ENCODE results near the gene AURKB.
"Not testable (repeated sequence)": the region's sequence is repeated elsewhere in the genome, so short reads cannot be mapped to it uniquely, and the experiment has no call there.

Gene AURKB

DNA sequence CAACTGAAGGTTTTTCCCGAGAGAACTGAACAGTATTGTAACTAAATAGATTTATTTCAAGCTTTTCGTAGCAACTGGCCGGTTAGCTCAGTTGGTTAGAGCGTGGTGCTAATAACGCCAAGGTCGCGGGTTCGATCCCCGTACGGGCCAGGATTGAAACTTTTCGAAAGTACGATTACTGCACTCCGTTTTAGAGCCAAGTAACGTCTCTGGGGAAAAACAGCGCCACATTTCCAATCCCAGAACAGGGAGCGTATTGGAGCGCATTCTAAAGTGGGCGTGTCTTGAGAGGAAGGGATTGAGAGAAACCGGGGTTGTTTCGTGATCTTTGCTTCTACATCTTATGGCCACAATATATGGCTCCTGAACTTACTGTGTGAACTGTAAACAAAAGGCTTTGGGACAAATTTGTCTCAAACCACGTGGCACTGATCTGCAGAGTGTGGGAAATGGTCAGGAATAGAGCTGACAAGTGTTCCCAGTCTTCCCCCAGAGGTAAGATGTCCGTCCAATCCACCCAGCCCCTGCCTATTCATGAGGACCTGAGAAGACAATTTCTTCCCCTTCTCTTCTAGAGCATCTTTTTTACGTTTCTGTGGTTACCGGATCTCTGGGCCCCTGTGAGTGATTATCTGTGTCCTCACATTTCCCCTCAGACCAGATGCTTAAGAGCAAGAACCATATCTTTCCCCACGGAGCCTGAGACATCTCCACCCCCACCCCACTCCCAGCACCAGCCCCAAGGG is 22.7 kb downstream of the AURKB start:
- peak; percentile 99 for DNase-seq

DNA sequence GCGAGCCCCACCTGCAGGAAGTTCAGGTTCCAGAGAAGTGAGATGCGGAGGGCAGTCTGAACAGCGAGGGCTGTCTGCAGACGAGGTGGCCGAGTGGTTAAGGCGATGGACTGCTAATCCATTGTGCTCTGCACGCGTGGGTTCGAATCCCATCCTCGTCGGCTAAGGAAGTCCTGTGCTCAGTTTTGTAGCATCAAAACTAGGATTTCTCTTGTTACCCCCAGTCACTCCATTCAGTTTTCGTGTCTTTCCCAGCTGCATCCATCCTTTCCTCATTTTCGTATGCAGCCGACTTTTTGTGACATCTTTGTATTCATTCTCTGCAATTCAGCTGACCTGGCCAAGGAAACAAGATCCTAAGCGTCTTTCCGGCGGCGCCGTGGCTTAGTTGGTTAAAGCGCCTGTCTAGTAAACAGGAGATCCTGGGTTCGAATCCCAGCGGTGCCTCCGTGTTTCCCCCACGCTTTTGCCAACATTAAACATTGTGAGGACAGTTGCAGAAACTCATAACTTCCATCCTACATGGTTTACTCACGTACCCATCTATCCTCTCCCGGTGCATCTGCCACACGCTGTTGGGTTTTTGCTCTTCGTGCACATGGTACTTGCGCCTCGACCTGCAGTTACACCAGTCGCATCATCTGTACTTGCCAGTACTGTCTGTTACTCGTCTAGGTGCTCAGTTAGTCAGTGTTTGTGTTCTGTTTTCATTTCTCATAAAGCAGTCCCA is 23.4 kb downstream of the AURKB start:
- peak; percentile 97 for DNase-seq

DNA sequence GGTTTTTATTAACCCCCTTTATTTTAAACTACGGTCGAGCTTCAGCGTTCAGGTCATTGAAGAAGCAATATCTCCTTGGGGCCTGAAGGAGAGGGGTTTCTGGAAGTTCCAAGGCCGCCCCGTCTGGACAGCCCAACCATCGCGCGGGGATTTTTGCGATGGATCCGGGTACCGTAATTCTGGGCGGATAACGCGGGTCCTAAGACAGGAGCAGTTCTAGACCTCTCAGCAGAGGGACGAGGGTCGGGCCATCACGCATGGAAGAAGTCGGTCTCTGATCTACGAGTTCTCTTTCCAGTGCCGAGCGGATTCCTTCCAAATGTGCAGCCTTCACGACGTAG is 24.0 kb downstream of the AURKB start:
- no peak for DNase-seq

DNA sequence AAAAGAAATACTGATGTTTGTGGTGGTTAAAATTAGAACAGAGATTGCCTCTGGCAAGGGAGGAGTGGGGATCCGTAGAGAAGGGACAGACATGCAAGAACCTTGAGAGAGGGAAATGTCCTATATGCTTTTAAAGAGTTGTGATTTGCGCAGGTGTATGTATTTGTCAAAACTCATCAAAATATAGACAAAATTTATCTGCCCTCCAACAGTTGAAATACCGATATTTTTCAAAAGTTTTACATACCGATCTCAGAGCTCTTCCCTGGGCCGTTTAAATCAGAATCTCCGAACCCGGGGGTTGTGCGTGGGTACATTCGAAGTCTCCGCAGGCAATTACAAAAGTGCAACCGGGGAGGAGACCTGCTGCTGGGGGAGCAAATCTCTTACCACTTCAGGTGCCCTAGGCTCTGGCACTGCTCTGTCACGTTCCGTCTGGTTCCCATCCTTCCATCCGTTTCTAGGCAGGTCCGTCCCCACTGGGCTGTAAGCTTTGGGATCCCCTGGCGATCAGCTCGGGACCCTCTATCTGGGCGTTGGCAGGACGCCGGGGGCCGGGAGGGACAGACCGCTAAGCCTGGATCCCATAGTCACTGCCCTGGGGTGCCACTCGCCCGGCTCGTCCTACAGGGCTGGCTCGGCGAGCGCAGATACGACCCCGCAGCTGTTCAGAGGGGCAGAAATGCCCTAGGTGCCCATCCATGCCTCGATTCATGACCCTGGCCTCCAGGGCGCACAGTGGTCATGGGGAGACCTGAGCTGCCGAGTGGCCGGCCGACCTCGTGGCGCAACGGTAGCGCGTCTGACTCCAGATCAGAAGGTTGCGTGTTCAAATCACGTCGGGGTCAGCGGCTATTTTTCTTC is 24.6 kb downstream of the AURKB start:
- peak; percentile 89 for DNase-seq

DNA sequence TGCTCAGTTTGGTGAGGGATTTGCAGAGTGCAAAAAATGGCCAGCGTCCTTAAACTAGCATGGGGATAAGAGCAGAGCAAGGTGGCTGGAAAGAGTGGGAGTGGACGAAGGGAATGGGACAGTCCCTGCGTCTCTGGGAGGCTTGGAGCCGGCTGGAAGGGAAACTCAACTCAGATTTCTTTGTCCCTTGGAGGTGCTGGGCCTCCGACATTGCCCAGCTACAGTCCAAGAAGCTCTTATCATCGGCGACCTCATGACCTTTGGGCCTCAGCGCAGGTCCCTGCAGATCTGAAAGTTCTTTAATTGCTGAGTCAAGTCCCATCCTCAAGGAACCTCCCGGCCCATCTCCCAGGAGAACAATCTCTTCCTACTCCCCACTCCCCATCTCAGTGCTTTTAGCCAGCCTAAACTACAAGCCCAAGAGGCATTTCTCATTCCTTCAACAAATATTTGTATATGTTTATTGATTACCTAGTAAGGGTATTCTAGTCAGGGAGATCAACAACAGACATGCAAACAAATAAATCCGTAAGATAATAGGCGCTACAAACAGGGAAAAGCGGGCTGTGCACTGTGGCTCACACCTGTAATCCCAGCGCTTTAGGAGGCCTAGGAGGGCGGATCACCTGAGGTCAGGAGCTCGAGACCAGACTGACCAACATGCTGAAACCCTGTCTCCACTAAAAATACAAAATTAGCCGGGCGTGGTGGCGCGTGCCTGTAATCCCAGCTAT is 33.2 kb downstream of the AURKB start:
- DNase-seq = no peak

DNA sequence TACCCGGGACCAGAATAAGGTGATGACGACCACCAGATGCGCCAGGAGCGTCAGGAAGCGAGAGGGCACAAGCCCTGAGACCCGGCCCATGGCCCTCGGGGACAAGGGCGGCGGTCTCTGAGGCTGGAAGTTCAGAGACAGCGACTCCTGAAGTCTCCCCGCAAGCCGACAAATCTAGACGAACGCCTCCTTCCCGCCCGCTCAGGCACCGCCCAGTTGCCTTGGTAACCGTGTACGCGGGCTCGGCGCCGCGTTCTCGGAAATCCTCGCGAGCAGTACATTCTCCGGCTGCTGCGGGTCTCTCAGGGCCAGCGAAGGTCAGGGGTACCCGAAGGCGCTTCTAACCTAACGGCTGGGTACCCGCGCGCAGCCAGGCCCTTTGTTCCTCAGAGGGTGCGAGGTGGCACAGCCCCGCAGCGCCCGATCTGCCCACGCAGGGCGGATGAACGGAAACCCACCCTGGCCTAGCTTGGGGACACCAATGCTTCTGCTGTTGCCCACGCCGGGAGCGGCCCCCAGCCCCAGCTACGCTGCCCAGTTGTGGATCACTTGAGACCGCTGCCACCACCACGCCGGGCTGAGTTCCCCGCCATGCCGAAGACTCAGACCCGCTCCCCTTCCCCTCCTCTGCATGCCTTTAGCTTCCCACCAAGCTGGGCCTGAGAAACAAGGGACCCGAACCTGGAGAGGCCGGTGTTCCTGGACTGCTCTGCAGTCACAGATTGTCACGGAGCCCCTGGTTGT is 34.0 kb downstream of the AURKB start, which contains the start of gene TMEM107:
Gene TMEM107 (minus strand): TSS at position 184 of the 744 bp plus-strand sequence. CDS start 94 bp downstream, at position 90.
- DNase-seq = peak; percentile 96

DNA sequence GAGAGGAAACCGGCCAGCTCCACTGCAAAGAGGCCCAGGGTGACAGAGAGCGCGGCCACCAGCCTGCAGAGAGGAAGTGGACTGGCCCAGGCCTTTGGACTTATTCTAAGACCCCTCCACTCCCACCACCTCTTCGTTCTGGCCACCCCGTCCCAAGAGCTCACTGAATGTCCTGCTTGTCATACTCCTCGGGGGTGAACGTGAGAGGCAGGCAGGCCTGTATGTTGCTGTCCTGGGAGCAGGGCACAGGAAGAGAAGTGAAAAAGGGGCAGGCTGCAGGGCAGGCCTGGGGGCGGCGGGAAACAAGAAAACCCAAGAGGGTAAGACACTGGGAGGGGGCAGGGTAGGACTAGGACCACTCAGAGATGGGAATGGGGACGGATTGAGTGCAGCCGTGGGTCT is 34.6 kb downstream of the AURKB start:
- DNase-seq = no peak

DNA sequence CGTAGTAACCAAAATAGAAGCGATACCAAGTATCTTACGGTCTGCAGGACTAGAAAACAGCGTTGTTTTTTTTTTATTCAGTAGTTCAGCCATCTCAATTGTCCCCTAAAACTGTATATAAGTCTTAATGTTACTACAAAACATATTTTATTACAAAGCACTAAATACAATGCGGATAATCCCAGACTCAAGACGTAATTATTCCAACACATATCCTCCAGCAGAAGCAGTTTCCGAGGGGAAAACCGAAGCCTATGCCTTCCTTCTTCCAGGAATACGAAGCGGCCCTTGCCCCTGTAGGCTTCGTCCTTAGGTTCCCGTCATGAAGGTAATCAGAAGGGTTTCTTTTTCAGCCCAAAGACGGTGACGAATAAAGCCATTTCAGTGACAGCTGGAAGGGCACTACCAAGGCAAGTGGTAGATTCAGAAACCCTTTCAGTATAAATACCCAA is 36.5 kb downstream of the AURKB start:
- DNase-seq = no peak

DNA sequence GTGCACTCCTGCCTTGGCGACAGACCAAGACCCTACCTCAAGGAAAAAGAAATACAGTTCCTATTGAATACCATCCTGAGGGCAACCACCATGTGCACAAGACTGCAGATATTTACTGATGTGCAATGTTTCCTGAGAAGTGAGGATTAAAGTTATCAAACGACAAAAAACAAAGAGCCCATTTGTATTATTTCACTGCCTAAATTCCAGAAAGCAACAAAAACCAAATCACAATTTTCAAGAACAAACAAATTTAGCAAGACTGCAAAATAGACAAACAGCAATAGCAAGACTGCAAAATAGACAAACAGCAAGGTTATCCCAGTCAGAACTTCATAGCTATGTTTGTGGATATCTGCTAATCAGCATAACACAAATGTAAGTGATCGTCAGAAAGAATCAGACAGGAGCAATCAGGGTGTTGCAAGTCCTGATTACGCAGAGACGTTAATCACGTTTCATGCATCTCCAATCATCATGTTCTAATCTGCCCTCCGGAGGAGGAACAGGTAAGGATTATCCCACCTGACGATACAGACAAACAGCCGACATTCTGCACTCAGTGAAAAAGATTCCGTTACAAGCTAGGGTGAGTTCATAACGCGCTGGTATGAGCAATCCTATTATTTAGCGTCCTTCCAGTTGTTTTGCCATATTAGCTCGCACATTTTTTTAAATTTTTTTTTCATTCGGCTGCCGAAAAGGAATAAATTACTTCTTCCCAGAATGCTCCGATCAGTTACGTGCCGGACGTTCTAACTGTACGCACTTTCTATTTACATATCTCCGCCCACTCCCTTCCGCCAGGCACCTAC is 37.1 kb downstream of the AURKB start:
- peak; percentile 98 for DNase-seq

DNA sequence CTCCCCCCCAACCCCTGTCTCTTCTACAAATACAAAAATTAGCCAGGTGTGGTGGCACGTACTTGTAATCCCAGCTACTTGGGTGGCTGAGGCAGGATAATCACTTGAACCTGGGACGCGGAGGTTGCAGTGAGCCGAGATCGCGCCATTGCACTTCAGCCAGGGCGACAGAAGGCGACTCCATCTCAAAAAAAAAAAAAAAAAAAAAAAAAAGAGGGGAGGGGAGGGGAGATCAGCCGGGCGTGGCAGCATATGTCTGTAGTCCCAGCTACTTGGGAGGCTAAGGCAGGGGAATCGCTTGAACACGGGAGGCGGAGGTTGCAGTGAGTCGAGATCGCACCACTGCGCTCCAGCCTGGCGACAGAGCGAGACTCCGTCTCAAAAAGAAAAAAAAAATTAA is 40.2 kb downstream of the AURKB start:
- DNase-seq = not testable (repeated sequence)

DNA sequence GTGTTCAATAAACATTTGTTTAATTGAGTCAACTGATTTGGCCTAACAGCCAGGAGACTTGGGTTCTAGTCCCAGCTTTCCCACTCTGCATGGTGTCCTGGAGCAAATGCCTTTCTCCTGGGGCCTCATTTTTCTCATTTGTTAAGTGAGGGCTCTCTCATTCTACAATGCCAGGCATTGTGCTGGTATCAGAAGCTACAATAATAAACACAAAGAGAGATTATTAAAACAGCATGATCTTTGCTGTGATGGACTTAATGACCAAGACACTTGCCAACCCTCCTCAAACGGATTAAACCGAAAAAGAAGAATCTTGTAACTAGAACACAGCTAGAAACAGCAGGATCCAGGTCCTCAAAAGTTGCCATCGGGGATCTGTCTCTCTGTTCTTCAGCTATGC is 42.8 kb downstream of the AURKB start:
- DNase-seq = no peak

DNA sequence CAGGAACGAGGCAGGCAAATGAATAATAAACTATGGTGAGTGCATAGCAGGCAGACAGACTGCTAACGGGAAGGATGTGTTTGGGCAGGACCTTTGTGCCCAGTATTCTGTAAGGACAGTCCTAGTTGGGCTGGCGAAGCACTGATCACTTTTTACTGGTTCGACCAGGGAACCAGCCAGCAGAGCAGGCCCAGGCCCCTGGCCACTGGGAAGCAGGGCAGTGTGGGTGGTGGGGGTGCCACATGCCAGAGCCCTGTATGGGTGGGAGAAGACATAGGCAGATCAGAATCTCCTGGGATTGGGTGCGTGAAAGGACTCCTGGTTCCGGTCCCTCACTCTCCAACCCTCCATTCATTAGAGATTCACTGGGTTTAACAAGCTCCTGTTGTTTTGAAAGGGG is 43.6 kb downstream of the AURKB start:
- no peak for DNase-seq

DNA sequence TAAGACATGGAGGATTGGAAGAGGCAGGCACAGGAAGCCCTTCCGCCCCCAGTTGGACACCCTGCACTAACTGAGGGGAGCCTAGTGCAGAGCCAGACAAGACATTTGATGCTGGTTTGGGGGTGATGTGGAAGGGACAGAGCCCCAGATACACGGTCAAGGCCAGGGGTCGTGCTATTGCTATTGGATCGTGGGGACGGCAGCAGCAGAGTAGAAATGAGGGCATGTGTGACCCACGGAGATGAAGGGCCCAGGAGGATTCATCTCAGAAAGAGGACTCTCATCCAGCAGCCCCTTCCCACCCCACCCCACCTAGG is 45.6 kb downstream of the AURKB start:
- no peak for DNase-seq

DNA sequence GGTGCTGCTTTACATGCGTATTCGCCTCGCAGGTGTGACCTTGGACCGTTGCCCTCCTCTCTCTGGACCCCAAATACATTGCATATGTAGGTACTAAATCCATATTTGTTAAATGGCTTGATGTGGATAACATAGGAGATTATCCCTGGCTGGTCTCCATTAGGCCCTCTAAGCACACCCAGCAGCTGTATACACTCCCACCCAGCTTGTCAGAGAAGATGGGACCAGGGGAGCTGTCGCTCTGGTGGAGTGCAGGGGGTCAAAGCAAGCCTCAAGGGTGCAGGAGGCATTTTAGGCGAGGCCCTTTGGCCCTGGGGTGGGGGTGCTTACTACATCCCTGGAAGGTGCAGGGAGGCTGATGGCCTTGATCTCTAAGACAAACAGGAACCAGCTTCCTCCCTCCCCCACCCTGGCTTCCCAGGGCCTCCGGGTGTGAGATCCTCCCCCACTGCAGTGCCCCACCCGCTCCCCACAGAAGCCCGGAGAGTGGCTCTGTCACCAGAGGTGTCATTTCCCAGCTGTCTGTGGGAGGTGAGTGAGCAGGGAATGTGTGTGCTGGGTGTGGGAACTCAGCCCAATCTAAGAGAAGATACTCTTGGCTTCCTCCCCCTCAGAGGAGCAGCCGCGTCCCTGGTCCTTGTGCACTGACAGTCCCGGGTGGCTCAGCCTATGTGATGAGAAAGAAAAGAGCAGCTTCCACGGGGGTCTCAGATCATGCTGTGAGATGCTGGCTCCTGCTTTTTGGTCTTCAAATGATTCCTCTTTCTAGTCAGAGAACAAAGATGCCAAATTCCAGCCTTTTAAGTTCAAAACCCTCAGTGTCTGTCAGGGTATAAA is 46.2 kb downstream of the AURKB start:
- DNase-seq = peak; percentile 88

DNA sequence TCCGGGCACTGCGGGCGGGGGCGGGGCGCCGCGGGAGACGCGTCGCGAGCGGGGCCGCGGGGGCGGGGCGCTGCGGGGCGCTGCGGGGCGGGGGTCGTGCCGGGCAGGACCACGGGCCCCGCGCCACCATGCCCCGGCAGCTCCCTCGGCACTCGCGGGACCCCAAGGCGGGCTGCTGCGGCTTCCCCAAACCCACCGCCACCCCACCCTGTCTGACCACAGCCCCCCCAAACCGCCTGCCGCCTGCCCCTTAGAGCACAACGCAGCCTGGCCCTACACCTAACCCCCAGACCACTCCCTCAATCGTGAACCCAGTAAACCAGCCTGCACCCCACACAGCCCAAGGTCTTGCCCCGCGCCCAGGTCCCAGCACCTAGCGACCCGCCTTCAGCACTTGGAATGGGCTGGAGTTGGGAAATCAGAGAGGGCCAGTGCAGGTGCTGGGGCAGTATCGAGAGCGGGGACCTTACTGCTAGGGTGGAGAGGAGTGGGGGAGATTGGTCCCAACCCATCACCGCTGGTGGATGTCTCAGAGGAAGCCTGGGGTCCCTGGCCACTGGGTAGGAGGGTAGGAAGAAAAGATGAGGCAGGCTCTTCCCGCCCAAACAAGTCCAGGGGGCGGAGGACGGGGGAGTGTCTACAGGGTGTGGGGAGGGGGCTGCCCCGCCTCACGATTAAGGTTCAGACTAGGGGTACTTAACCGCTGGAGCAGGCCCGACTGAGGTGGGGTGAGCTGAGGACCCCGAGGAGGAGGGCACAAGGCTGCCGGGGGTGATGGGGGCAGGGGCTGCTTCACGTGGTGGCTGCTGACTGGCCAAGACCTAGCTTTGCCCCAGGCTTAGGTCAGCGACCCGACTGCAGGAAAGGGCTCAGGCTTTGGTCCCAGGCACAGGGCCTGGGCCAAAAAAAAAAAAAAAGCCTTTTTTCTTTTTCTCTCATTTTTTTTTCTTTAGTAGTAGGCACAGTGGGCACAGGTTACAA is 47.1 kb downstream of the AURKB start:
- no peak for DNase-seq

DNA sequence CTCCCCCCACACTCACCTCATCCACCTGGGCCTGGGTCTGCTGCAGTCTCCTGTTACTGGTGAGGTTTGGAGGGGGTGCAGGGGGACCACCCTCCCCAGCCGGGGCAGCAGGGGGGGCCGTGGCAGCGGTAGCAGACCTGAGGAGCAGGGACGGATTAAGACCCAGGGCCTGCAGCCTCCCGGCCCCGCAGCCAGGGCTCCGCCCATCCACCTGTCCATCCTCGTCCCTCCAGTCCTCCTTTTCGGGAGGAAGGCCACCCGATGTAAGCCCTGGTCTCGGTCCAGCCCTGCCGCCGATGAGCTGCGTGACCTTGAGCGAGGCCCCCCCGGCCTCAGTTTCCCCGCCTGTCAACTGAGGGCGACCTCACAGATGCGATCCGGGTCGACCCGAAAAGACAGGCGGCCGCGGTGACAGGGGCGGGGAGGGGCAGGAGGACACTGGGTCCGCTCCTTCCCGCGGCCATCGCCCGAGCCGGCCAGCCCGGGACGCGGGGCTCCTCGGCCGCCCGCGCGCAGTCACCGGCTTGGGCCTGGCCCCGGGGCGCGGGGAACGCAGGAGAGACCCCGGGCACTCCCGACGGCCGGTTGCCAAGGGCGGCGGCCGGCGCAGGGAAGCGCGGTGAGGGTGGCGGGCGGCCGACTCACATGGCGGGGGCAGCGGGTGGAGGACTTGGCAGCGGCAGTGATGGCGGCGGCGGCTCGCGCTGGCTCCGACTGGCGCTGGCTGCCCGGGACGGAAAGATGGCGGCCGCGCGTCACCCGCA is 48.0 kb downstream of the AURKB start, which contains the start of gene VAMP2:
Gene VAMP2 (minus strand): TSS at position 716 of the 764 bp plus-strand sequence. CDS start 69 bp downstream, at position 647.
- DNase-seq = peak; percentile 87

DNA sequence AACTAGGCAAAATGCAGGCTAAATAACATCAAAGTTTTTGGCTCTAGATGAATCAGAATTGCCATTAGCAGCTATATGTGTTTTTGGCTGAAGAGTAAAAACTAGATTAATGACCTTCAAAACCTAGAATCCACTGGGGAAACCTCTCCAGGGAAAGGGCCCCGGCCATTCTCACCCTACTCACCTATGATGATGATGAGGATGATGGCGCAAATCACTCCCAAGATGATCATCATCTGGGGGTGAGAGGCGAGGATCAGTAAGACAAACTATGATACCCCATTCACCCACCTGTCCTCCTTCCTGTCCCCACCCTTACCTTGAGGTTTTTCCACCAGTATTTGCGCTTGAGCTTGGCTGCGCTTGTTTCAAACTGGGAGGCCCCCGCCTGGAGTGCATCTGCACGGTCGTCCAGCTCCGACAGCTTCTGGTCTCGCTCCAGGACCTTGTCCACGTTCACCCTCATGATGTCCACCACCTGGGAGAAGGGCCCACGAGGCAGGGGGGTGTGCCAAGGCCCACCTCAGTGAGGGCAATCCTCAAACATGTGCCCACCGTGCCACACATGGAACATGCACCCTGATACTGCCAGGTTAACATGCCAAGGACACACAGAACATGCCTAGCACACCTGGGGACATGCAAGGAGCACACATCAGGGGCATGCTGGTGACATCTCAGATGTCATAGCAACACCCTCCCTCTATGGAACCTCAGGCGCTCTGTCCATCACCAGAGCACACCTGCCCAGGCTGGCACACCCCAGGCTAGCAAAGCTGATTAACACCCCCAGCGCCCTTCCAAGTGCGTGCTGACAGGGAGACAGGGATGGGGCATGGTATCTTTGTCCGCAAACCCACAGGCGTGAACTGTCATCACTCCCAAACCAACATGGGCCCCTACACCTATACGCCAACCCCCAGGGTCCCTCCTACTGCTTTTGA is 48.8 kb downstream of the AURKB start:
- no peak for DNase-seq

Data from hematopoietic multipotent progenitor cell treated with erythropoietin and hydrocortisone succinate and interleukin-3 and kit ligand, for 4 days (in vitro differentiated cells).